DMS153 treated with DMSO at 0.1 percent for 48 hours (cell line): ENCODE measurements around the gene PRKCI.
"Not testable (repeated sequence)": the region's sequence is repeated elsewhere in the genome, so short reads cannot be mapped to it uniquely, and the experiment has no call there.

Source experiments
- DNase-seq: peaks from one replicate; lab custom pipeline; 2025; ENCODE audit not compliant: unreplicated experiment; lab: John Stamatoyannopoulos, UW

PRKCI gene

DNA sequence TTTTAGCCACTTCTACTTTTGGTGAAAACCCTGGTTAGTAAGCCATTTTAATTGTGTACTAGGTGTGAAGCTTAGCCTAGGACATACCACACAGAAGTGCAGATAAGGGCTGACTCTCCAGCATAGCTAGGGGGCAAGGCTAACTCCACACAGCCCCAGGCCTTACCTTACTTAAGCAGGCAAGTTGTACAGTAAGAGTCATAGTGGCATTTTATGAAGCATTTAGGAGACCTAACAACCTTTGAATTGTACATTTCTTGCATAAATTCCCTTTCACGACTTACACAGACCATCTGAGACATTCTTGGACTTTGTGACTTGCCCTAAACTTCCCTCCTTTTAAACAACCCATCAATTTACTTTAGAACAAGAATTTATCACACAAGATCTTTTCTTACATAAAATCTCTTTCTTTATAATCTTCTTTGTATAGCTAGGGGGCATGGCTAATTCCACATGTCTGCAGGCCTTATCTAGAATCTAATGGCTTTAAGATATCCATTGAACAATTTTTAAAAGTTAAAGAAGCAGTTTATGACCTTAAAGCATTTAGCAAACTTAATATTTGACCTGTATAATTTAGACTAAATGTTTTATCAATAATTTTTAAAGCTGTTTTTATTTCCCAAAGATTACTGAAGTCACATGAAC lies 116.6 kb downstream of the PRKCI start:
- no peak for DNase-seq

DNA sequence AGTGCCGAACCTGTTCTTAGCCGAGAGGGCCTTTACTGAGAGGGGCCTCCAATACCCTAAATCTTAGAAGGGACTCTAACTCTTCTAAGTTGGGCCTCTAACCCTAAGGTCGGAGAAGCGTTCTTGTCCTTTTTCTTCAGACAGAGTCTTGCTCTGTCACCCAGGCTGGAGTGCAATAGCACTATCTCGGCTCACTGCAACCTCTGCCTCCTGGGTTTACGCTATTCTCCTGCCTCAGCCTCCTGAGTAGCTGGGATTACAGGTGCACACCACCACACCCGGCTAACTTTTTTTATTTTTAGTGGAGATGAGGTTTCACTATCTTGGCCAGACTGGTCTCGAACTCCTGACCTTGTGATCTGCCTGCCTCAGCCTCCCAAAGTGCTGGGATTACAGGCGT lies 120.0 kb downstream of the PRKCI start:
- DNase-seq: not testable (repeated sequence)

DNA sequence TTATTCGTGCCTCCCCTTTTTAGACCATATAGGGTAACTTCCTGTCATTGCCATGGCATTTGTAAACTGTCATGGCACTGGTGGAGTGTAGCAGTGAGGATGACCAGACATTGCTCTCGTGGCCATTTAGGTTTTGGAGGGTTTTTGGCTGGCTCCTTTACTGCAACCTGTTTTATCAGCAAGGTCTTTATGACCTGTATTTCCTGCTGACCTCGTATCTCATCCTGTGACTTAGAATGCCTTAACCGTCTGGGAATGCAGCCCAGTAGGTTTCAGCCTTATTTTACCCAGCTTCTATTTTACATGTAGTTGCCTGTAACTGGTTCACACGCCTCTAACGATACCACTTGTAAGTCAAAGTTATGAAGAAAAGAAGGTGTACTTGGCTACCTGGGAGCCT lies 121.6 kb downstream of the PRKCI start:
- DNase-seq: not testable (repeated sequence)

- no peak for DNase-seq
Measured at GRCh38 chr3:170344971-170345370, 122.7 kb downstream of the PRKCI start.

DNA sequence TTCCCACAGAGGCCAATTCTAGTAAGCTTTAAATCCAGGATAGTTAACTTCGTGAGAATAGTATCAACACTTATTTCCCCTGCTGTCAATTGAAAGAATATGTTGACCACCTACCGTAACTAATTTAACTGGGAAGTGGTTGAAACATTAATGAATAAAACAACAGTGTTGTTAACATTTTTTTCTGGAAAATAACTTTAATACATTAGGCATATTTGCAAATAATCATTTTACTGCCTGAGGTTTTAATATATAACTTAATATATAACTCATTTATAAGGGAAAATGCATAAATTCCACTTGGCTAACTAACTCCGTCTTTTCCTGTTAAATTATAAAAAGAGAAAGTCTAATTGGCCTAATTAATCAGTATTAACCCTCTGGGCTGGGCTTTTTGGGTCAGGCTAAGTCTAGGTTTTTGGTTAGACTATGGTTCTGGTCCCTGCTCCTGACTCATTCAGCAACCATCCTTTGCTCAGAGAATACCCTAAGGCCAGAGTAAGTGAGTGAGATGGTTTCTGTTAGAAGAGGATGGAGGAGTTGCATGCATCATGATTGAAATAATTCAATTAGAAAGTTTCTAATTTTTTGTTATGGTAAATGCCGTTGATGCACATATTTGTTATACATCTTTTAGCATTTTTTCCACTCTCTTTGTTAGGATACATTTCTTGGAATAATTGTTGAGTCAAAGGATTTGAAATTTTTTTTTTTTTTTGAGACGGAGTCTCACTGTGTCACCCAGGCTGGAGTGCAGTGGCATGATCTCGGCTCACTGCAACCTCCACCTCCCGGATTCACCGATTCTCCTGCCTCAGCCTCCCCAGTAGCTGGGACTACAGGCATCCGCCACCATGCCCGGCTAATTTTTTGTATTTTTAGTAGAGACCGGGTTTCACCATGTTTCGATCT lies 124.5 kb downstream of the PRKCI start:
- no peak for DNase-seq

DNA sequence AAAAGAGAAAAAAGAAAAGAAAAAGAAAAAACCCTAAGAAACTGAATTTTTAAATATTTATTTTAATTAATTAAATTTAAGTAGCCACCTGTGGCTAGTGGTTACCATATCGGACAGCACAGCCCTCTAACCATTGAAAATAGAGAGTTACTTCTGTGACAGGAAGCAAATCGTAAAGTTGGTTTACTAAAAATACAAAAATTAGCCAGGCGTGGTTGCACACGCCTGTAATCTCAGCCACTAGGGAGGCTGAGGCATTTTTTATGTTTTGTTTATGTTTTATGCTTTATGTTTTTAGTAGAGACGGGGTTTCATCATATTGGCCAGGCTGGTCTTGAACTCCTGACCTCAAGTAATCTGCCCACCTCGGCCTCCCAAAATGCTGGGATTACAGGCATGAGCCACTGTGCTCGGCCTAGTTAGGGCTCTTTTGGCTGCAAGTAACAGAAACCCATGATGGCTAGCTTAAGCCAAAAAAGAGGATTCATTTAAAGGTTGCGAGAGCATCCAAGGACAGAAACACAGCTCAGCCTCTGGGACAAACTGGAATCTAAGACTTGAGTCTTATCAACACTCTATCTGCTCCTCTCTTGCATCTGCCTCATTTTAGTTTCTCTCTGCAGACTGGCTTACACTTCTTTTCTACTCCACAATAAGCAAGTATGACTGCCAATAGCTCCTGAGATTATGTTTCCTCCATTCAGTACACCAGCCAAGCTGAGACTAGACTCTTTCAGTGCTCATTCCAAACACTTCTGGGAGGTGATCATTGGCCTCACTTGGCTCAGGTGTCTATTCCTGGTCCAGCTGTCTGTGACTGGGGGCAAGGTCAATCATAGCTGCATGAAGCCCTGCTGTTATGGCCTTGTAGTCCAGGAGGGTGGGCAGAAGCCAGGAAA lies 128.5 kb downstream of the PRKCI start:
- DNase-seq: no peak

- DNase-seq: no peak
Measured at GRCh38 chr3:170352936-170353335, 130.7 kb downstream of the PRKCI start.

GRCh38 chr3:170353485-170353884 lies 131.3 kb downstream of the PRKCI start:
- no peak for DNase-seq

- no peak for DNase-seq
Measured at GRCh38 chr3:170354760-170355159, 132.5 kb downstream of the PRKCI start.
